GM18909 (cell line): ENCODE data around the gene MSH6.
"Not testable (repeated sequence)": the region's sequence is repeated elsewhere in the genome, so short reads cannot be mapped to it uniquely, and the experiment has no call there.

Experiments
- ATAC-seq: cut with Tn5 transposase; IDR thresholded peaks from one replicate; pipeline ENCODE4 v1.9.1; 2021; ENCODE audit warnings: mild to moderate bottlenecking; ENCODE audit not compliant: unreplicated experiment, poor library complexity

The MSH6 gene

GRCh38 chr2:47838686-47839085, 55.7 kb downstream of the MSH6 start:
- ATAC-seq, result no peak

GRCh38 chr2:47842846-47843245, 59.9 kb downstream of the MSH6 start:
- no peak for ATAC-seq

GRCh38 chr2:47843407-47843806, 60.5 kb downstream of the MSH6 start:
- no peak for ATAC-seq

- no peak for ATAC-seq
These were observed 61.2 kb downstream of the MSH6 start for GRCh38 chr2:47844162-47844561.

- no peak for ATAC-seq
These were observed 66.4 kb downstream of the MSH6 start for GRCh38 chr2:47849368-47849767.

GRCh38 chr2:47850198-47850597, 67.3 kb downstream of the MSH6 start:
- no peak for ATAC-seq

- ATAC-seq, result not testable (repeated sequence)
These were observed 70.3 kb downstream of the MSH6 start for GRCh38 chr2:47853067-47853777.
